AG20443 (cell line): ENCODE results near the gene ZNF799.
"Not testable (repeated sequence)": the region's sequence is repeated elsewhere in the genome, so short reads cannot be mapped to it uniquely, and the experiment has no call there.

Source experiments
- DNase-seq: peaks from one replicate; pipeline ENCODE4 v3.0.0; 2012; ENCODE audit warnings: low spot score, mixed read lengths

ZNF799 gene

DNA sequence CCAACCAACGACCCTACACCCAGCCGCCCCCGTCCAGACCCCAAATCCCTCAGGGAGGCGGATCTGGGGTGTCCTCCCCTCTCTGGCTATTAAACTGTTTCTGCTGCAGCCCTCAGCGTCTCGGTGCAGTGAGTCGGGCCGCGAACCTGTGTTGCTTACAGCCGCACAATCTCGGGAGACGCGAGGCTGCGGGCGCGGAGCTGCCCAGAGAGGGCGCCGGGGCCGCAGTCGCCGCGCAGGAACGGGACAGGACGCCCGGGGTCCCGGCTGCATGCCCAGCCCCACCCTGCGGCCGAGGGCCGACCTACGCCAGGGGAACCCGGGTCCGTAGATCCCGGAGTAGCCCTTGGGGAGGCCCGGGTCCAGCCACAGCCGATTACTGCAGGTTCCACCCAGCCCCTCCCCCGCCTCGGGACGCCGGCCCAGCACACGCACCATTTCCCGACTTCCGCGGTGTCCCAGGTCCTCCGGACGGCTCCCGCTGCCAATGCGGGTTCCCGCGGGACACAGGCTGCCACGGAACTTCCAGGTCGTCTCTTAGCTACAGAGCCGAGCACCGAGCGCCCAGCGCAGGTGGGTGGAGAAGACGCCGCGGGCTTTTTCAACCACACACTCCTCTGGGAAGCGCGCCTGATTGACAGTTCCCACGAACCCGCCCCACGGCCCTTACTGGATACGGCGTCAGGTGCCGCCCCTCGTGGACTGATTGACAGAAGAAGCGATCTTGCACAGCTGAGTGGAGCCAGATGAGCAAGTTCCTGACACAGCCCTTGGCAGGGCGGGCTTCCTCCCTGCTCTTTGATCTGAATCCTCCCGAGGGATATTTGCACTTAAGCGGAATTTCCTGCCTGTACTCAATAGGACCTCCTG lies at the start of gene ZNF799:
ZNF799 (minus strand) TSS at position 639 of the 870 bp plus-strand sequence; CDS start at position 438, 201 bp downstream.
- peak; percentile 93 for DNase-seq

DNA sequence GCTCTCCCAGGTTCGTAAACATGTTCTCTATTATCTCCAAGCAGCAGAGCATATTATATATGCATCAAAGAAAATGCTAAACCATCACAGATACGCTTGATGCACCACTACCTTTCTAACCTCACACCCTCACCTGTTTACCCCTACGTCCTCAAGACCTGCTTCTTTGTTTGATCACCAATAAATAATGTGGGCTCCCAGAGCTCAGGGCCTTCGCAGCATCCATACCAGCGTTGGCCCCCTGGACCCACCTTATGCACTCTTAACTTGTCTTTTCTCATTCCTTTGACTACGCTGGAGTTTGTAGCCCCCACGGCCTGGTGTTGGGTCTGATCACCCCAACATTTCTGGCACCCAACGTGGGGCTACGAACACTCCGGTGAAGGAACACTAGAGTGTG lies 49.8 kb upstream of the ZNF799 start:
- no peak for DNase-seq

DNA sequence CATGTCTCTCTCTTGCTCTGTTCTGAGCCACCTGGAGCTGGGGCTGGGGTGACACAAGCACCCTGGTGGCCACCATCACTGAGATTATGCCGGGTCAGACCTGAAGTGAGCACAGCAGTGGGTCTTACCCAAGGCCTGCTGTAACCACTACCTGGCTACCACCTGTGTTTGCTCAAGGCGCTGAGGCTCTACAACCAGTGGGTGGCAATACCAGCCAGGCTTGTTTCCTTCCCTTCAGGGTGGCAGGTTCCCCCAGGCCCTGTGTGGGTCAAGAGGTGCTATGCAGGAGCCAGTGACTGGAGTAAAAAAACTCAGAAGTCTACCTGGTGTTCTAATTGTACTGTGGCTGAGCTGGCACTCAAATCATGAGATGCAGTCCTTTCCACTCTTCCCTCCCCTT lies 47.7 kb upstream of the ZNF799 start:
- no peak for DNase-seq

DNA sequence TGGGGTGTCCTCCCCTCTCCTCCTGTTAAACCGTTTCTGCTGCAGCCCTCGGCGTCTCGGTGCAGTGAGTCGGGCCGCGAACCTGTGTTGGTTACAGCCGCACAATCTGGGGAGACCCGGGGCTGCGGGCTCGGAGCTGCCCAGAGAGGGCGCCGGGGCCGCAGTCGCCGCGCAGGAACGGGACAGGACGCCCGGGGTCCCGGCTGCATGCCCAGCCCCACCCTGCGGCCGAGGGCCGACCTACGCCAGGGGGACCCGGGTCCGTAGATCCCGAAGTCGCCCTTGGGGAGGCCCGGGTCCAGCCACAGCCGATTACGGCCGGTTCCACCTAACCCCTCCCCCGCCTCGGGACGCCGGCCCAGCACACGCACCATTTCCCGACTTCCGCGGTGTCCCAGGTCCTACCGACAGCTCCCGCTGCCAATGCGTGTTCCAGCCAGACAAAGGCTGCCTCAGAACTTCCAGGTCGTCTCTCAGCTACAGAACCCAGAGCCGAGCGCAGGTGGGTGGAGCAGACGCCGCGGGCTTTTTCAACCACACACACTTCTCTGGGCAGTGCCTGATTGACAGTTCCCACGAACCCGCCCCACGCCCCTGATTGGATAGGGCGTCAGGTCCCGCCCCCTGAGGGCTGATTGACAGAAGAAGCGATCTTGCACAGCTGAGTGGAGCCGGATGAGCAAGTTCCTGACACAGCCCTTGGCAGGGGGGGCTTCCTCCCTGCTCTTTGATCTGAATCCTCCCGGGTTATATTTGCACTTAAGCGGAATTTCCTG lies 39.7 kb upstream of the ZNF799 start, which contains the start of gene ZNF443:
ZNF443 (minus strand) TSS at position 481 of the 776 bp plus-strand sequence; CDS start at position 374, 107 bp downstream.
- DNase-seq: peak; percentile 93

DNA sequence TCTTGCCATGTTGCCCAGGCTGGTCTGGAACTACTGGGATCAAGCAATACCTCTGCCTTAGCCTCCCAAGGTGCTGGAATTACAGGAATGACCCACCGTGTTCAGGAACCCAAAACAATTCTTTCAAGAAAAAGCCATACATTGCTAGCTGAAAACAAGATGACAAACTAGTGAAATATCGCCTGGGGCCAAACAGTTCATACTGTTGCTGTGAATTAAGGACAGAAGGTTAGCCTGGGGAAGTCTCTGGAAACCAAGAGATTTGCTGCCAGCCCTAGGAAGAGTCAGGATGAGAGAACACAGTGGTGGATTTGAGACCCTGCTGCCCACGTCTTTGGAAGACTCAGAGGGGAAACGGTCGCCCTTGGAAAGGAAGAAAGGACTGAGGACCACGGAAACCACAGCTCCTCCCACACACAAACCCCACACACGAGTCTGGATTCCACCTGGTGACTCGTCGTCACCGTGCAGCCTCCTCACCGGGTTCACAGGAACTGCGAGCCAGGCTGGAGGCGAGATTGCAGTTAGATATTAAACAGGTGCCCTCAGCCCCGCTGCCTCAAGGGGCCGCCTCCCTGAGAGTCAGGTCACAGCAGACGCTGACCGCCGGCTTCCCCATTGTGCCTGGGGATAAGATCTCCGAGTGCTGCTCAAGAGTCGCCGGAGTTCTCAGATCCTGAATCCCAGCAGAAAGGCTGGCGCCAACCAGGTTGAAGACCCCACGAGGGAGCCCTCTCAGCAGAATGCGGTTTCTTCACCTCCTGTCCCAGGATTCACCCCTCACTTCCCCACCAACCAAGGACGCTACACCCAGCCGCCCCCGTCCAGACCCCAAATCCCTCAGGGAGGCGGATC lies 38.8 kb upstream of the ZNF799 start:
- DNase-seq: not testable (repeated sequence)

DNA sequence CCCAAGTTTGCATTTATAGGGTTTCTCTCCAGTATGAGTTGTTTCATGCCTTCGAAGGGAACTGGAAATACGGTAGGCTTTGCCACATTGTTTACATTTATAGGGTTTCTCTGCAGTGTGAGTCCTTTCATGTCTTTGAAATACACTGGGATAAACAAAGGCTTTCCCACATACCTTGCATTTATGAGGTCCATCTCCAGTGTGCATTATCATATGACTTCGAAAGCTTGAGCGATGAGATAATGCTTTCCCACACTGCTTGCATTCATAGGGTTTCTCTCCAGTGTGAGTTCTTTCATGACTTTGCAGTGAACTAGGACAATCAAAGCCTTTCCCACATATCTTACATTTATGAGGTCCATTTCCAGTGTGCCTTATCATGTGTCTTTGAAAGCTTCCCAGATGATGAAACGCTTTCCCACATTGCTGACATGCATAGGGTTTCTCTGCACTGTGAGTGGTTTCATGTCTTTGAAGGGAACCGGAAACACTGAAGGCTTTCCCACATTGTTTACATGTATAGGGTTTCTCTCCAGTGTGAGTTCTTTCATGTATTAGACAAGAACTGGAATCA lies 29.7 kb upstream of the ZNF799 start:
- DNase-seq: not testable (repeated sequence)

DNA sequence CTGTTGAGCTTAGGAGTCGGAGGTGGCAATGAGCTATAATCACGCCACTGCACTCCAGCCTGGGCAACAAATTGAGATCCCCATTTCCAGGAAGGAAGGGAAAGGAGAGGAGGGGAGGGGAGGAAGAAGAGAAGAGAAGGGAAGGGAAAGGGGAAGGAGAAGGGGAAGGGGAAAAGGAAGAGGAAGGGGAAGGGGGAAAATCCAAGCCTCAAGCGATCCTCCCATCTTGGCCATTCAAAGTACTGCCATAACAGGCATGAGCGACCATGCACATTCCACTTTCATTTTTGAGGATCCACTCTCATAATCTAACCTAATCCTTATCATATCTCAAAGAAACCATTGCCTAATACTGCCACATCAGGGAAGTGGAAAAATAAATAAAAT lies 24.8 kb upstream of the ZNF799 start:
- DNase-seq: no peak

DNA sequence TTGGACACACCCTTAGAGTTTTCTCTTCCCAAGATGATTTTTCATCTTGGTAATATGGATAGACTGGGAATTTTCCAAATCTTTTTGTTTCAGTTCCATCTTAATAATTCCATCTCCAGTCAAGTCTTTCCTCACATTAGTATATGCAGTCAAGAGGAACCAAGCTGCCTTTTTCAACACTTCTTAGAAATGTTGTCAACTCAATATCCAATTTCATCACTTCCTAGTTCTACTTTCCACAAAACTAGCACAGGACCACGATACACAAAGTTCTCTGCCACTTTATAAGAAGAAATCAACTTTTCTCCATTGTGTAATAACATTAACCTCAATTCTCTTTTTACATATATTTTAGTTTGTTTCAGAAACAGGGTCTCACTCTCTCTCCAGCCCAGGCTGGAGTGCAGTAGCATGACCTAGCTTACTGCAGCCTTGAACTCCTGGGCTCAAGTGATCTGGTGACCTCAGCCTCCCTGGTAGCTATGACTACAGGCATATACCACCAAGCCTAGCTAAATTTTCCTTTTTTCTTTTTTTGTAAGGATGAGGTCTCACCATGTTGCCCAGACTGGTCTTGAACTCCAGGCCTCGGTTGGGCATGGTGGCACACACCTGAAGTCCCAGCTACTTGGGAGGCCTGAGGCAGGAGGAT lies 24.3 kb upstream of the ZNF799 start:
- DNase-seq: no peak

DNA sequence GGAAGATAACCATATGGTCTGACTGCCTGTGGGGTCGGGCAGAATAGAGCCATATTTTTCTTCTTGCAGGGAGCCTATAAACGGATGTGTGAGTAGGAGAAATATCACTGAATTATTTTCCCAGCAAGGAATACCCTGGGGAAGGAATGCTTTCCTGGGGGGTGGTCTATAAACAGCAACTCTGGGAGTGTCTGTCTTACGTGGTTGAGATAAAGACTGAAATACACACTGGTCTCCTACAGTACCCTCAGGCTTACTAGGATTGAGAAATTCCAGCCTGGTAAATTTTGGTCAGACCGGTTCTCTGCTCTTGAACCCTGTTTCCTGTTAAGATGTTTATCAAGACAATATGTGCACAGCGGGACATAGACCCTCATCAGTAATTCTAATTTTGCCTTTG lies 16.2 kb upstream of the ZNF799 start:
- not testable (repeated sequence) for DNase-seq

DNA sequence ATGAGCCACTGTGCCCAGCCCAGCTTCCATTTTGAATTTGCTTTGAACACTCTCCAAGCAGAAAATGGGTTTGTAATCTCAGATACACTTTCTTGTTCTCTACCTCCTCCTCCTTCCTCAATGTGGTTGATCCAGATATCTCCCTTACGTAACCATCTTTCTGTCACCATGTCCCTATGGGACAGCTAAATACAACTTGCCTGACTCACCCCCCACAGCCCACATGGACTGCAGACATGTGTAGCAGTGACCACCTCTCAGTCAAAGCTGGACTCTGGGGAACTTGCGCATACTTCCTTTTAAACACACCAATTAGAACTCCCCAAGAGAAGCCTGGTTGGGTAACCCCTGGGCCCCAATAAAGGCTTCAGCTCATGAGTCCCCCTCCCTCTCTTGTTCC lies 10.8 kb upstream of the ZNF799 start:
- no peak for DNase-seq

DNA sequence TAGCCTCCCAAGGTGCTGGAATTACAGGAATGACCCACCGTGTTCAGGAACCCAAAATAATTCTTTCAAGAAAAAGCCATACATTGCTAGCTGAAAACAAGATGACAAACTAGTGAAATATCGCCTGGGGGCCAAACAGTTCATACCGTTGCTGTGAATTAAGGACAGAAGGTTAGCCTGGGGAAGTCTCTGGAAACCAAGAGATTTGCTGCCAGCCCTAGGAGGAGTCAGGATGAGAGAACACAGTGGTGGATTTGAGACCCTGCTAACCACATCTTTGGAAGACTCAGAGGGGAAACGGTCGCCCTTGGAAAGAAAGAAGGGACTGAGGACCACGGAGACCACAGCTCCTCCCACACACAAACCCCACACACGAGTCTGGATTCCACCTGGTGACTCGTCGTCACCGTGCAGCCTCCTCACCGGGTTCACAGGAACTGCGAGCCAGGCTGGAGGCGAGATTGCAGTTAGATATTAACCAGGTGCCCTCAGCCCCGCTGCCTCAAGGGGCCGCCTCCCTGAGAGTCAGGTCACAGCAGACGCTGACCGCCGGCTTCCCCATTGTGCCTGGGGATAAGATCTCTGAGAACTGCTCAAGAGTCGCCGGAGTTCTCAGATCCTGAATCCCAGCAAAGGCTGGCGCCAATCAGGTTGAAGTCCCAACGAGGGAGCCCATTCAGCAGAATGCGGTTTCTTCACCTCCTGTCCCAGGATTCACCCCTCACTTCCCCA lies 1.0 kb downstream of the ZNF799 start:
- peak; percentile 8 for DNase-seq

DNA sequence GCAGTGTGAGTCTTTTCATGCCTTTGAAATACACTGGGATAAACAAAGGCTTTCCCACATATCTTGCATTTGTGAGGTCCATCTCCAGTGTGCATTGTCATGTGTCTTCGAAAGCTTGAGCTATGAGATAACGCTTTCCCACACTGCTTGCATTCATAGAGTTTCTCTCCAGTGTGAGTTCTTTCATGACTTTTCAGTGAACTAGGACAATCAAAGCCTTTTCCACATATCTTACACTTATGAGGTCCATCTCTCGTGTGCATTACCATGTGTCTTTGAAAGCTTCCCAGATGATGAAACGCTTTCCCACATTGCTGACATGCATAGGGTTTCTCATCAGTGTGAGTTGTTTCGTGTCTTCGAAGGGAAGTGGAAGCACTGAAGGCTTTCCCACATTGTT lies 9.9 kb downstream of the ZNF799 start:
- DNase-seq: not testable (repeated sequence)

DNA sequence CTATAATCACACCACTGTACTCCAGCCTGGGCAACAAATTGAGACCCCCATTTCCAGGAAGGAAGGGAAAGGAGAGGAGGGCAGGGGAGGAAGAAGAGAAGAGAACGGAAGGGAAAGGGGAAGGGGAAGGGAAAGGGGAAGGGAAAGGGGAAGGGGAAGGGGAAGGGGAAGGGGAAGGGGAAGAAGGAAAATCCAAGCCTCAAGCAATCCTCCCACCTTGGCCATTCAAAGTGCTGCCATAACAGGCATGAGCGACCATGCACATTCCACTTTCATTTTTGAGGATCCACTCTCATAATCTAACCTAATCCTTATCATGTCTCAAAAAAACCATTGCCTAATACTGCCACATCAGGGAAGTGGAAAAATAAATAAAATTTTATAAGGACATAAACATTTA lies 14.7 kb downstream of the ZNF799 start:
- not testable (repeated sequence) for DNase-seq

DNA sequence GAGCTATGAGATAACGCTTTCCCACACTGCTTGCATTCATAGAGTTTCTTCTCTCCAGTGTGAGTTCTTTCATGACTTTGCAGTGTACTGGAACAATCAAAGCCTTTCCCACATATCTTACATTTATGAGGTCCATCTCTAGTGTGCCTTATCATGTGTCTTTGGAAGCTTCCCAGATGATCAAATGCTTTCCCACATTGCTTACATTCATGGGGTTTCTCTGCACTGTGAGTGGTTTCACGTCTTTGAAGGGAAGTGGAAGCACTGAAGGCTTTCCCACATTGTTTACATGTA lies 20.7 kb downstream of the ZNF799 start:
- no peak for DNase-seq

DNA sequence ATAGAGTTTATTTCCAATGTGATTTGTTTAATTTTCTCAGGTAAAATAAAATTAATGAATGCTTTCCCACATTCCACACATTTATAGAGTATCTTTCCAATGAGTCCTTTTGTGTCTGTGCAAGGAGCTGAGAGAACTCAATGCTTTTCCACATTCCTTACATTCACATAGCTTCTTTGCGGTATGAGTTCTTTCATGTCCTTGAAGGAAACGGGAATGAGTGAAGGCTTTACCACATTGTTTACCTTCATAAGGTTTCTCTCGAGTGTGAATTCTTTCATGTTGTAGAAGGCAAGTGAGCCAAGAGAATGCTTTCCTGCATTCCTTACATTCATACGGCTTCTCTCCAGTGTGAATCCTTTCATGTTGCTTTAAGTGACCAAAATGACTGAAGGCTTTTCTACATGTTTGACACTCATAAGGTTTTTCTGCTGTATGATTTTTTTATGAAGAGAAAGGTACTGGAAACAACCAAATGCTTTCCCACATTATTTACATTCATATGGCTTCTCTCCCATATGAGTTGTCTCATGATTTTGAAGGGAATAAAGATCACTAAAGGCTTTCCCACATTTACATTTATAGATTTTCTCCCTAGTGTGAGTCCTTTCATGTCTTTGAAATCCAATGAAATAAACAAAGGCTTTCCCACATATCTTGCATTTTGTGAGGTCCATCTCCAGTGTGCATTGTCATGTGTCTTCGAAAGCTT lies 21.2 kb downstream of the ZNF799 start:
- no peak for DNase-seq

DNA sequence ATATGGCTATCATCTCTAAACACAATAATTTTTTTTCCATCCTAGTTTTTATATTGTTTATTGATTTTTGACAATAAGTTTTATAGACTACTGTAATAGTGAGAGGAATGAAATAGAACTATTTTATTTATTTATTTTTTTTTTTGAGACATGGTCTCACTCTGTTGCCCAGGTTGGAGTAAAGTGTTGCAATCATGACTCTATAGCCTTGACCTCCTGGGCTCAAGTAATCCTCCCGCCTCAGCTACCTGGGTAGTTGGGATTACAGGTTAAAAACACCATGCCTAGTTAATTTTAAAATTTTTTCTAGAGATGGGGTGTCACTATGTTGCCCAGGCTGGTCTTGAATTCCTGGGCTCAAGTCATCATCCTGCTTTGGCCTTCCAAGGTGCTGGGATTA lies 27.0 kb downstream of the ZNF799 start:
- DNase-seq: no peak

DNA sequence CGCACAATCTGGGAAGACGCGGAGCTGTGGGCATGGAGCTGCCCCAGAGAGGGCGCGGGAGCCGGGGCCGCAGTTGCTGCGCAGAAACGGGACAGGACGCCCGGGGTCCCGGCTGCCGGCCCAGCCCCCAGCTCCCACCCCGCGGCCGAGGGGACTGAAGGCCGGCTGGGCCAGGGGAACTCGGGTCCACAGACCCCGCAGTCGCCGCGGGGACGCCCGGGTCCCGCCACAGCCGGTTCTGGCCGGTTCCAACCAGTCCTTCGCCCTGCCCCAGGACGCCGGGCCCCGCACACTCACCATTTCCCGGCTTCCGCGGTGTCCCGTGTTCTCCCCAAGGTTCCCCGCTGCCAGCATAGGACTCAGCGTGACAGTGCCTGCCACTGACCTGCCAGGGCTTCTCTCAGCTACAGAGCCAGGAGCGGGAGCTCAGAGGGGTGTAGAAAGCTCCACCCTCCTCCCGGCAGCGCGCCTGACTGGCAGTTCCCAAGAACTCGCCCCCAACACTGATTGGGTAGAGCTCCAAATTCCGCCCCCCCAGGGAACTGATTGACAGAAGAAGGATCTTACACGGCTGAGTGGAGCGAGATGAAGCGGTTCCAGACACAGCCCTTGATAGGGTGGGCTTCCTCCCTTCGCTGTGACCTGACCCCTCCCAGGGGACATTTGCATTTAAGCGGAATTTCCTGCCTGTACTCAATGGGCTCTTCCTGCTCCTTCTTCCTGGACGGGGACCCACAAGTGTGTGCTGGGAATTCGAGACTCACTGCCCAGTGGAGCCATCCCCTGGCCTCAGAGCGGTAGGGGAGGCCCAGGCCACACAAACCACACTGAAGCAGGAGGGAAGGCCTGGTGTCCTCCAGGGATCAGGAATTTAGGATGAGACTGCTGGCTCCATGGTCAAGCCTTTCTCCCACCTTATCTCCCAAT lies 35.6 kb downstream of the ZNF799 start, which contains the start of gene ZNF442:
ZNF442 (minus strand) TSS at position 448 of the 927 bp plus-strand sequence. CDS start 2,052 bp downstream, outside the sequence.
- peak; percentile 97 for DNase-seq

DNA sequence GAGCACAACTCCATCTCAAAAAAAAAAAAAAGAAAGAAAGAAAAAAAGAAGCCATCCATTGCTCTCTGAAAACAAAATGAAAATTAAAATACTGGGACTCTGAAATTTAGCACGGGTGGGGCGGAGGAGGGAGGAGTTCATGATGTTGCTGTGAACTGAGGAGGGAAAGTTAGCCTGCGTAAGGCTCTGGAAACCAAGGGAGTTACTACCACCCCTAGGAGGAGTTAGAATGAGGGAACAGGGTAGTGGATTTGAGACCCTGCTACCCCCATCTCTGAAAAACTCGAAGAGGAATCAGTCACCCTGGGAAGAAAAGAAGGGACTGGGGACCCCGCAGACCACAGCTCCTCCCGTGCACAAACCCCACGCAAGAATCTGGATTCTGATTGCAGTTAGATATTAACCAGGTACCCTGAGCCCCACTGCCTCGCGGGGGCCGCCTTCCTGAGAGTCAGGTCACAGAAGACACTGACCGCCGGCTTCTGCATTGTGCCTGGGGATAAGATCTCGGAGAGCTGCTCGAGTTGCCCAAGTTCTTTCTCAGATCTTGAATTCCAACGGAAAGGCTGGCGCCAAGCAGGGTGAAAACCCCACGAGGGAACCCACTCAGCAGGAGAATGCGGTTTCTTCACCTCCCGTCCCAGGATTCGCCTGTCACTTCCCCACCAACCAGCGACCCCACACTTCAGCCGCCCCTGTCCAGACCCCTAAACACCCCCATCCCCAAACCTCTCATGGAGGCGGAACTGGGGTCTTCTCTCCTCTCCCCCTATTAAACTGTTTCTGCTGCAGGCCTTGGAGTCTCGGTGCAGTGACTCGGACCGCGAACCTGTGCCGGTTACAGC lies 36.5 kb downstream of the ZNF799 start:
- DNase-seq: peak; percentile 51
